Hippocampal formation (tissue), 2 donors: ENCODE results near the gene SHTN1.

Experiments
- DNase-seq, 2 donors: peaks; one replicate each; lab custom pipeline; 2025; lab: John Stamatoyannopoulos, UW

Gene SHTN1

GRCh38 chr10:116917481-116917880 is 87.5 kb downstream of the SHTN1 start:
- DNase-seq = peak in 1 of 2 donors; percentile 41

GRCh38 chr10:116915340-116915739 is 89.6 kb downstream of the SHTN1 start:
- no peak for DNase-seq

GRCh38 chr10:116913695-116914094 is 91.3 kb downstream of the SHTN1 start:
- peak in 1 of 2 donors; percentile 17 for DNase-seq

- no peak for DNase-seq
These were observed 92.8 kb downstream of the SHTN1 start for GRCh38 chr10:116912162-116912561.

- peak in 1 of 2 donors; percentile 27 for DNase-seq
These were observed 94.1 kb downstream of the SHTN1 start for GRCh38 chr10:116910910-116911309.

- no peak for DNase-seq
These were observed 95.7 kb downstream of the SHTN1 start for GRCh38 chr10:116909307-116909706.

- no peak for DNase-seq
These were observed 97.6 kb downstream of the SHTN1 start for GRCh38 chr10:116907245-116907987.

GRCh38 chr10:116905845-116906210 is 99.2 kb downstream of the SHTN1 start:
- no peak for DNase-seq

GRCh38 chr10:116899626-116900025 is 105.4 kb downstream of the SHTN1 start:
- no peak for DNase-seq

- no peak for DNase-seq
These were observed 111.3 kb downstream of the SHTN1 start for GRCh38 chr10:116893686-116894037.

GRCh38 chr10:116892907-116893685 is 111.9 kb downstream of the SHTN1 start:
- DNase-seq = no peak

- peak in 1 of 2 donors; percentile 26 for DNase-seq
These were observed 113.8 kb downstream of the SHTN1 start for GRCh38 chr10:116891208-116891607.

- DNase-seq = no peak
These were observed 115.9 kb downstream of the SHTN1 start for GRCh38 chr10:116889066-116889465.

- DNase-seq = no peak
These were observed 116.5 kb downstream of the SHTN1 start for GRCh38 chr10:116888380-116889055.

GRCh38 chr10:116886772-116887171 is 118.2 kb downstream of the SHTN1 start:
- no peak for DNase-seq

GRCh38 chr10:116882639-116883038 is 122.3 kb downstream of the SHTN1 start:
- no peak for DNase-seq

- DNase-seq = no peak
These were observed 124.1 kb downstream of the SHTN1 start for GRCh38 chr10:116880716-116881482.

- no peak for DNase-seq
These were observed 125.2 kb downstream of the SHTN1 start for GRCh38 chr10:116879817-116880216.

- DNase-seq = no peak
These were observed 126.9 kb downstream of the SHTN1 start for GRCh38 chr10:116878123-116878522.

- DNase-seq = no peak
These were observed 127.6 kb downstream of the SHTN1 start for GRCh38 chr10:116877391-116877790.

- DNase-seq = no peak
These were observed 129.1 kb downstream of the SHTN1 start for GRCh38 chr10:116875897-116876296.

- DNase-seq = no peak
These were observed 131.9 kb downstream of the SHTN1 start for GRCh38 chr10:116873134-116873533.
